K562 (cell line): Measurements from ENCODE around the gene RTL10. TPM values are rescaled to one million over a fixed set of nuclear protein-coding genes. Genes with fewer than 3 reads are reported as not detected.

ENCODE experiments used
- ATAC-seq: fragments of 200-7000 bp; cut with Tn5 transposase; 3 replicates; pipeline ENCODE4 v1.9.1; 2020; ENCODE audit warnings: moderate library complexity
- BruUV-seq: library from RNA; stranded (reverse); fragments of 400-500 nt; replicated peaks from 2 replicates; lab custom pipeline; 2021; lab: Mats Ljungman, UMichigan
- CTCF ChIA-PET: fragments of 300-600 bp; formaldehyde crosslinking; extraction: SDS; loops from one replicate; lab custom pipeline; 2021; ENCODE audit warnings: low intra/inter-chr PET ratio; lab: Yijun Ruan, JAX
- POLR2A ChIA-PET: fragments of 300-600, 350-650 bp; sonication (Branson Sonifier 250); formaldehyde crosslinking; extraction: SDS; loops from one replicate; lab custom pipeline; 2021; ENCODE audit warnings: antibody characterized with exemption, inconsistent platforms; lab: Yijun Ruan, JAX
- DNase-seq, 4 experiments: peaks; one replicate each; pipeline versions ENCODE4 v3.0.0 to v3.0.0-alpha.2; 2011 to 2018; ENCODE audit warnings: low spot score in 3 of 4, mixed read lengths in 3 of 4; ENCODE audit errors: extremely low read depth in 1 of 4
- FAIRE-seq: peaks from 2 replicates; lab custom pipeline; 2011; peaks lifted over from hg19 to GRCh38; lab: Jason Lieb, UNC
- H2AFZ ChIP-seq: 2 replicates; pipeline ENCODE4 v1.6.0; 2011; ENCODE audit warnings: low read depth, low read length, control low read depth, inconsistent platforms
- H3K27ac ChIP-seq: fragments of 200-600 bp; 3 replicates; pipeline ENCODE4 v1.8.0; 2011; ENCODE audit warnings: low read depth, mild to moderate bottlenecking, control low read depth, inconsistent platforms, low read length, moderate library complexity, mixed read lengths; ENCODE audit errors: extremely low read depth
- H3K27me3 ChIP-seq, 2 experiments: fragments of 300-600 bp in 1 of 2; 2 replicates in 1 of 2; 3 replicates in 1 of 2; pipeline versions ENCODE4 v1.6.0 to v1.8.0; 2011; ENCODE audit warnings: inconsistent platforms in 2 of 2, low read length in 2 of 2, mild to moderate bottlenecking in 1 of 2, mixed read lengths in 1 of 2, moderate library complexity in 1 of 2; ENCODE audit not compliant: control insufficient read depth in 2 of 2, insufficient read depth in 2 of 2
- H3K36me3 ChIP-seq: fragments of 300-600 bp; 3 replicates; pipeline ENCODE4 v1.8.0; 2011; ENCODE audit warnings: mild to moderate bottlenecking, low read length, inconsistent platforms; ENCODE audit not compliant: control insufficient read depth, insufficient read depth
- H3K4me1 ChIP-seq, 2 experiments: fragments of 200-600 bp in 1 of 2; replicated peaks in 1 of 2; 2 replicates in 1 of 2; 3 replicates in 1 of 2; pipeline versions ENCODE4 v1.5.1 to v1.8.0; 2011; ENCODE audit warnings: inconsistent platforms in 2 of 2, low read length in 2 of 2, mild to moderate bottlenecking in 1 of 2, mixed read lengths in 1 of 2, moderate library complexity in 1 of 2; ENCODE audit not compliant: control insufficient read depth in 2 of 2, insufficient read depth in 2 of 2
- H3K4me2 ChIP-seq: 2 replicates; pipeline ENCODE4 v1.6.1; 2011; ENCODE audit warnings: low read length, control low read depth, inconsistent platforms, mixed read lengths; ENCODE audit not compliant: insufficient read depth
- H3K4me3 ChIP-seq: fragments of 200-600 bp; sonication (generic), shearing (Covaris generic); 2 replicates; pipeline ENCODE4 v1.5.1; 2016; ENCODE audit warnings: control low read depth, inconsistent platforms
- H3K79me2 ChIP-seq: fragments of 200-600 bp; 3 replicates; pipeline ENCODE4 v1.8.0; 2011; ENCODE audit warnings: low read length, inconsistent platforms; ENCODE audit not compliant: control insufficient read depth, insufficient read depth
- H3K9ac ChIP-seq, 2 experiments: 2 replicates each; pipeline versions ENCODE4 v1.6.0 to v1.6.1; 2011; ENCODE audit warnings: low read depth in 2 of 2, low read length in 2 of 2, control low read depth in 1 of 2, inconsistent platforms in 1 of 2, mild to moderate bottlenecking in 1 of 2, mixed read lengths in 1 of 2; ENCODE audit not compliant: insufficient read depth in 1 of 2
- H3K9me1 ChIP-seq: one replicate; pipeline ENCODE4 v1.6.0; 2011; ENCODE audit warnings: inconsistent platforms, mild to moderate bottlenecking, low read length, moderate library complexity; ENCODE audit not compliant: control insufficient read depth, insufficient read depth
- H3K9me3 ChIP-seq: replicated peaks from 2 replicates; pipeline ENCODE4 v1.5.1; 2011; ENCODE audit warnings: low read depth, low read length, inconsistent platforms; ENCODE audit not compliant: control insufficient read depth, insufficient read depth
- H4K20me1 ChIP-seq: replicated peaks from 2 replicates; pipeline ENCODE4 v1.6.1; 2011; ENCODE audit warnings: low read length, inconsistent platforms, mixed read lengths; ENCODE audit not compliant: control insufficient read depth, insufficient read depth
- AFF1 ChIP-seq, 2 experiments: fragments of 450-650 bp; IDR thresholded peaks; 2 replicates each; pipeline ENCODE4 v1.6.1; 2018; ENCODE audit warnings: mild to moderate bottlenecking in 2 of 2, low read depth in 1 of 2; ENCODE audit not compliant: partially characterized antibody in 2 of 2
- GTF3C2 ChIP-seq: IDR thresholded peaks from 3 replicates; pipeline ENCODE4 v1.6.1; 2011; ENCODE audit warnings: borderline replicate concordance, mild to moderate bottlenecking, moderate library complexity; ENCODE audit not compliant: insufficient read length; ENCODE audit errors: extremely low read depth
- JUN ChIP-seq, 2 experiments: sonication (generic) in 1 of 2; formaldehyde crosslinking in 1 of 2; IDR thresholded peaks; 2 replicates each; pipeline versions ENCODE4 v1.6.1 to v1.8.0; 2012 to 2022; ENCODE audit warnings: borderline replicate concordance in 2 of 2, mild to moderate bottlenecking in 2 of 2, improper control_type of control experiment in 1 of 2, low read depth in 1 of 2, low read length in 1 of 2, missing genetic modification reagents in 1 of 2
- RHOXF2B ChIP-seq: fragments of 250-450 bp; sonication (Bioruptor Pico); conservative IDR thresholded peaks from 2 replicates; pipeline ENCODE4 v1.5.1; 2021
- SMC3 ChIP-seq: conservative IDR thresholded peaks from 2 replicates; pipeline ENCODE4 v1.6.1; 2011; ENCODE audit warnings: low read depth, low read length, improper control_type of control experiment; ENCODE audit not compliant: insufficient read depth
- TRIM28 ChIP-seq: fragments of 450-650 bp; IDR thresholded peaks from 2 replicates; pipeline ENCODE4 v1.6.1; 2017
- ZNF316 ChIP-seq: fragments of 450-650 bp; IDR thresholded peaks from 2 replicates; pipeline ENCODE4 v1.6.1; 2016
- whole genome bisulfite sequencing: fragments of 100-300 bp; shearing (Covaris generic); methylation state at CpG from one replicate; pipeline ENCODE4 v1.1.6; 2016; ENCODE audit warnings: low coverage, mixed read lengths; ENCODE audit not compliant: insufficient coverage; ENCODE audit errors: missing lambda C conversion rate; 5-methylcytosine and 5-hydroxymethylcytosine counted together
- in situ Hi-C: fragments of 300-500 bp; cut with MboI; formaldehyde crosslinking; loops from 4 replicates; pipeline ENCODE4 v1.15.0; 2018; ENCODE audit warnings: inconsistent platforms, mixed read lengths
- intact Hi-C: fragments of 100-400 bp; cut with micrococcal nuclease; formaldehyde crosslinking; loops from 2 replicates; pipeline ENCODE4 v1.14.2; 2022
- polyA plus RNA-seq, 8 experiments: library from polyadenylated mRNA; depleted of rRNA in 4 of 8; stranded (reverse) in 5 of 8; unstranded in 3 of 8; fragments of >200 nt; fragmentation: Nextera tagmentation in 2 of 8; fragmentation: Illumina TruSeq in 1 of 8; extraction: Ambion mirVana in 2 of 8; extraction: Trizol in 1 of 8; gene quantifications; 2 replicates each; pipeline versions ENCODE4 v1.2.1 to v1.2.3, GENCODE V29; 2011 to 2014; ENCODE audit warnings: inconsistent platforms in 1 of 8, missing spikeins in 1 of 8
- total RNA-seq, 7 experiments: library from RNA; depleted of rRNA in 6 of 7; stranded (reverse); fragments of >200 nt in 6 of 7; fragmentation: Illumina TruSeq in 2 of 7; extraction: Trizol in 2 of 7; gene quantifications; 2 replicates each; pipeline versions ENCODE4 v1.2.1 to v1.2.3, GENCODE V29; 2011 to 2021; ENCODE audit warnings: low replicate concordance in 1 of 7

RTL10 gene
- total and polyA plus RNA-seq, 9 of the 15 experiments (the other 6 are each of a cell fraction or from before 2014, with no cell fraction given): 19.8 to 75.5 (median 32.5) TPM

- no peak for TF ChIP-seq GTF3C2
- TF ChIP-seq, all 486 proteins: peak for 7
Measured at GRCh38 chr22:19826619-19826950, 28.1 kb downstream of the RTL10 start (continued).

- H3K4me3 ChIP-seq: no peak overlapping the region
- DNase-seq (no peak), ATAC-seq (no peak), FAIRE-seq (no peak)
- H4K20me1 ChIP-seq: no peaks in the 10 kb centered on the region; the same call in 1 of the 2 replicates
- BruUV-seq: no TSS peak
- H3K4me1 ChIP-seq: peaks cover 13 to 38% of the 10 kb centered on the region in 2 experiments; a peak in 4 of 5 replicates
- intact Hi-C loops: no loop called here
- H3K9me3 ChIP-seq: no peaks in the 10 kb centered on the region; the same call in 1 of the 2 replicates
- ChIA-PET CTCF (interaction anchor here (0.6 kb wide), 1 partner anchor 734 kb away, joined by 3 read pairs; no protein-coding TSS in a partner anchor), POLR2A (interaction anchor here (0.6 to 16.0 kb wide), 8 partner anchors 11 to 116 kb away, joined by 3 to 247 read pairs (median 6); partner anchors contain the start of genes COMT and TXNRD2)
- no peak overlapping the region for H3K4me2 ChIP-seq
- no peaks in the 10 kb centered on the region; the same call in 2 of the 3 replicates for H3K36me3 ChIP-seq
- no peak overlapping the region for H3K27ac ChIP-seq
- in situ Hi-C loops: no loop called here
- H3K27me3 ChIP-seq: no peaks in the 10 kb centered on the region
- H3K9me1 ChIP-seq: peaks cover 3% of the 10 kb centered on the region
- H2AFZ ChIP-seq: no peak overlapping the region
- WGBS: 66% methylated on average over 7 of the region's 7 CpGs
- H3K9ac ChIP-seq: peak overlapping the region in 1 of 2 experiments; percentile 6; a peak in 1 of 4 replicates
- H3K79me2 ChIP-seq: no peaks in the 10 kb centered on the region
- TF ChIP-seq TRIM28 (peak; percentile 57; the same call in 1 of the 2 replicates), RHOXF2B (CRISPR knock-in tag) (no peak), SMC3 (no peak), AFF1 (IDR thresholded peaks at IDR 0.05; ENCODE audit: low read depth in 1 of 2, partially characterized antibody in 2 of 2) (peak in 1 of 2 experiments; percentile 88), ZNF316 (peak; percentile 32; the same call in 1 of the 2 replicates), JUN (IDR thresholded peaks at IDR 0.05; ENCODE audit: borderline replicate concordance, low read depth, low read length) (0 out of 2 replicates have a peak, but pooled peaks have one; percentile 11), JUN (CRISPR knock-in tag; IDR thresholded peaks at IDR 0.05; ENCODE audit: borderline replicate concordance) (no peak)
Measured at GRCh38 chr22:19825904-19826618, 28.6 kb downstream of the RTL10 start.
